ENCODE measurements around the gene DYNC1I1. TPM values are rescaled to one million over a fixed set of nuclear protein-coding genes. Genes with fewer than 3 reads are reported as not detected.

Gene DYNC1I1
- total RNA-seq, 1 donor from 2014 or later, result 4.4 TPM

GRCh38 chr7:95906851-95907250, 134.5 kb downstream of the DYNC1I1 start:
- no peak for DNase-seq (ENCODE audit: low spot score in 2 of 2, unreplicated experiment in 2 of 2)
- Mint-ChIP-seq H3K27ac (no peak overlapping the region), H3K36me3 (no peaks in the 10 kb centered on the region), H3K27me3 (ENCODE audit: low read depth) (peaks cover 51% of the 10 kb centered on the region), H3K4me3 (no peak overlapping the region), H3K9me3 (no peaks in the 10 kb centered on the region), H3K4me1 (peaks cover 5% of the 10 kb centered on the region)
- TF ChIP-seq CTCF (IDR thresholded peaks at IDR 0.05; ENCODE audit: unreplicated experiment), result no peak

DNA sequence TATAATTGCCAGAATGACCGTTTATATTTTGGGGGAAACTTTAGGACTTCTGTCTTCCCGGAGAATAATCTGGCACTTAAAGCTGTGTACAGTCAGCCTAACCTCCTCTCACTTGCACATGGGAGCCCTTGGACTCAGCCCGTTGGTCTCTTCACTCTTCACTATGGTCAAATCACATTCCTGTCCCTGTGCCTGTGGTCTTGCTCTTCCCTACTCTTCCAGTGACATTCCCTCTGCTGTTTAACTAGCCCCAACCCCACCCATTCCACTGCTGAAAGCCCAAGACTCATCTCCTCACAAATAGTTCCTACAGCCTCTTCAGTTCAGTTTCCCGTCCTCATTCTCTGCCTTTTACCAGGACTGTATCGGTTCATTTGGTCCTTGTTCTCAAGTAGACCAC, 135.0 kb downstream of the DYNC1I1 start:
- no peaks in the 10 kb centered on the region for H3K9me3 Mint-ChIP-seq
- no peak overlapping the region for H3K27ac Mint-ChIP-seq
- no peak for DNase-seq (ENCODE audit: low spot score in 2 of 2, unreplicated experiment in 2 of 2)
- no peak overlapping the region for H3K4me3 Mint-ChIP-seq
- TF ChIP-seq CTCF (IDR thresholded peaks at IDR 0.05; ENCODE audit: unreplicated experiment), result no peak
- peaks cover 51% of the 10 kb centered on the region for H3K27me3 Mint-ChIP-seq (ENCODE audit: low read depth)
- H3K4me1 Mint-ChIP-seq, result peaks cover 5% of the 10 kb centered on the region
- H3K36me3 Mint-ChIP-seq, result no peaks in the 10 kb centered on the region

DNA sequence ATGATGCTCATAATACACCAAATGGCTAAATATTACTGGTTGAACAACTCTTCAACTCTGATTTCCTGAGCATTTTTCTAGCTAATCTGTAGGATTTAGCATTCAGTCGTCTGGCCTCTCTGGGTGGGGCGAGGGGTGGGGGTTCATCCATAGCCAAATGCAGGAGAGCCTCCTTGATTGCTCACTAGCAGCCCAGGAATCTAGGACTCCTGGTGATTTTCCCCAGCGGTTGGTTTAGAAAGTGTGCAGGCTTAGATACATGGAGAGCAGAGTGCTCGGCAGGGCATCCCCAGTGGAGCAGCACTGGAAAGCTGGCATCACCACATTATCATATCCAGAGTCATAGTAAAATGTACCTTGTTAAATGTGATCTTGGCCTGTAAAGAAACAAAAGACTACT, 136.1 kb downstream of the DYNC1I1 start:
- no peak overlapping the region for H3K27ac Mint-ChIP-seq
- no peak for DNase-seq (ENCODE audit: low spot score in 2 of 2, unreplicated experiment in 2 of 2)
- TF ChIP-seq CTCF (IDR thresholded peaks at IDR 0.05; ENCODE audit: unreplicated experiment), result no peak
- no peak overlapping the region for H3K4me3 Mint-ChIP-seq
- peaks cover 52% of the 10 kb centered on the region for H3K27me3 Mint-ChIP-seq (ENCODE audit: low read depth)
- peaks cover 5% of the 10 kb centered on the region for H3K4me1 Mint-ChIP-seq
- no peaks in the 10 kb centered on the region for H3K36me3 Mint-ChIP-seq
- no peaks in the 10 kb centered on the region for H3K9me3 Mint-ChIP-seq

DNA sequence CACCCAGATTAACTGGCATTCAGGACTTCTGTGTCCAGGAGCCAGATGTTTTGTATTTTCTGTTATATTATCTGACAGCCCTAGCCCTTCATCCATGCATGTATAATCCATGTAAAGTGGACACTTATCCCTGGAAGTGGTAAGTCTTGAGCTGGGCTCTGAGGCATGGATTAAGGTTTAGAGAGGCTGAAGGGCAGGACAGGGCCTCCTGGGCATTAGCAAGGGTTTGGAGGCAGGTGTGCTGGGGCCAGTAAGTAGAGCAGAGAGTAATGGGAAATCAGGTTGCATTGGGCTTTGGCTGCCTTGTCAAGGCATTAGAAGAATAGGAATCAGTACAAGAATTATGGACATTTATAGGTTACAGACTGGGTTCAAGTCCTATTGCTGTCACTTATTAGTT, 138.0 kb downstream of the DYNC1I1 start:
- H3K27me3 Mint-ChIP-seq (ENCODE audit: low read depth), result peaks cover 65% of the 10 kb centered on the region
- H3K4me1 Mint-ChIP-seq, result peaks cover 5% of the 10 kb centered on the region
- H3K27ac Mint-ChIP-seq, result no peak overlapping the region
- H3K36me3 Mint-ChIP-seq, result no peaks in the 10 kb centered on the region
- no peak for TF ChIP-seq CTCF (IDR thresholded peaks at IDR 0.05; ENCODE audit: unreplicated experiment)
- no peaks in the 10 kb centered on the region for H3K9me3 Mint-ChIP-seq
- H3K4me3 Mint-ChIP-seq, result no peak overlapping the region
- no peak for DNase-seq (ENCODE audit: low spot score in 2 of 2, unreplicated experiment in 2 of 2)

DNA sequence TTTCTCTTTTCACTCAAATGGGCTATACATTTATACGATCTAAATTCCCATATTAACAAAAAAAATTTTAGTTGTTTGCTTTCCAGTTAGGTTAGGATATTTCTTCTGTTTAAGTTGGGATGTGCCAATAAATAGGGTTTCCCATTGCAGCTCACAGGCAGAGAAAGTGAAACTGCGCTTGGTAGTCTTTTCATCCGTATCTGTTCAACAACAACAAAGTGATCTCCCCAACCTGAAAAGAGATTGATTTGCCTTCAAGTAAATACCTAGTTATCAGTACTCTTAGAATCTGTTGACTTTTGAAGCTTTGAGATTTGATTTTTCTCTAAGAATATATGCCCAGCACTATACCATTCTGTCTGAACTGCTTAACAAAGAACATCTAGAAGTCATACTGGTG, 143.4 kb downstream of the DYNC1I1 start:
- no peaks in the 10 kb centered on the region for H3K36me3 Mint-ChIP-seq
- H3K27ac Mint-ChIP-seq, result no peak overlapping the region
- H3K9me3 Mint-ChIP-seq, result no peaks in the 10 kb centered on the region
- TF ChIP-seq CTCF (IDR thresholded peaks at IDR 0.05; ENCODE audit: unreplicated experiment), result no peak
- no peak overlapping the region for H3K4me3 Mint-ChIP-seq
- peaks cover 12% of the 10 kb centered on the region for H3K4me1 Mint-ChIP-seq
- DNase-seq (ENCODE audit: low spot score in 2 of 2, unreplicated experiment in 2 of 2), result no peak
- H3K27me3 Mint-ChIP-seq (ENCODE audit: low read depth), result peaks cover 47% of the 10 kb centered on the region

Data from mesothelial cell of epicardium (in vitro differentiated cells).